Activated T-helper 17 cell treated with anti-CD3 and anti-CD28 coated beads, Interleukin-2, amount 50 U/mL, for 72 hours (primary cell): ENCODE results near the gene TRIM58. TPM values are rescaled to one million over a fixed set of nuclear protein-coding genes. Genes with fewer than 3 reads are reported as not detected.

ENCODE experiments used
- ATAC-seq: fragments of 150-1000 bp; cut with Tn5 transposase; replicated peaks from 2 replicates; pipeline ENCODE4 v1.10.0; 2021; ENCODE audit warnings: mild to moderate bottlenecking, moderate library complexity
- H3K27ac Mint-ChIP-seq: one replicate; pipeline ENCODE4 v1.8.0; 2022; ENCODE audit warnings: mixed read lengths
- H3K27me3 Mint-ChIP-seq: one replicate; pipeline ENCODE4 v1.8.0; 2022; ENCODE audit warnings: mixed read lengths
- H3K36me3 Mint-ChIP-seq: one replicate; pipeline ENCODE4 v1.8.0; 2022; ENCODE audit warnings: low read depth, mild to moderate bottlenecking, mixed read lengths
- H3K4me1 Mint-ChIP-seq: one replicate; pipeline ENCODE4 v1.8.0; 2022; ENCODE audit warnings: mixed read lengths
- H3K4me3 Mint-ChIP-seq: one replicate; pipeline ENCODE4 v1.8.0; 2022; ENCODE audit warnings: mild to moderate bottlenecking, mixed read lengths
- H3K9me3 Mint-ChIP-seq: one replicate; pipeline ENCODE4 v1.8.0; 2022; ENCODE audit warnings: mixed read lengths
- total RNA-seq, 2 donors: library from RNA; stranded (reverse); gene quantifications; one replicate each; pipeline ENCODE4 v1.2.3, GENCODE V29; 2022

The TRIM58 gene
- total RNA-seq, 2 donors from 2014 or later = 0.13 to 0.19 TPM

- Mint-ChIP-seq H3K4me1 (peaks cover 14% of the 10 kb centered on the region), H3K4me3 (no peak overlapping the region), H3K36me3 (no peaks in the 10 kb centered on the region), H3K27ac (no peak overlapping the region), H3K27me3 (no peaks in the 10 kb centered on the region), H3K9me3 (peaks cover 5% of the 10 kb centered on the region)
- ATAC-seq = no peak
These were observed 51.8 kb downstream of the TRIM58 start for GRCh38 chr1:247908766-247909165.

GRCh38 chr1:247913786-247914185 lies 56.8 kb downstream of the TRIM58 start:
- H3K27ac Mint-ChIP-seq = no peak overlapping the region
- no peak for ATAC-seq
- no peaks in the 10 kb centered on the region for H3K36me3 Mint-ChIP-seq
- H3K4me1 Mint-ChIP-seq = no peaks in the 10 kb centered on the region
- H3K27me3 Mint-ChIP-seq = peaks cover 8% of the 10 kb centered on the region
- H3K9me3 Mint-ChIP-seq = no peaks in the 10 kb centered on the region
- H3K4me3 Mint-ChIP-seq = no peak overlapping the region

DNA sequence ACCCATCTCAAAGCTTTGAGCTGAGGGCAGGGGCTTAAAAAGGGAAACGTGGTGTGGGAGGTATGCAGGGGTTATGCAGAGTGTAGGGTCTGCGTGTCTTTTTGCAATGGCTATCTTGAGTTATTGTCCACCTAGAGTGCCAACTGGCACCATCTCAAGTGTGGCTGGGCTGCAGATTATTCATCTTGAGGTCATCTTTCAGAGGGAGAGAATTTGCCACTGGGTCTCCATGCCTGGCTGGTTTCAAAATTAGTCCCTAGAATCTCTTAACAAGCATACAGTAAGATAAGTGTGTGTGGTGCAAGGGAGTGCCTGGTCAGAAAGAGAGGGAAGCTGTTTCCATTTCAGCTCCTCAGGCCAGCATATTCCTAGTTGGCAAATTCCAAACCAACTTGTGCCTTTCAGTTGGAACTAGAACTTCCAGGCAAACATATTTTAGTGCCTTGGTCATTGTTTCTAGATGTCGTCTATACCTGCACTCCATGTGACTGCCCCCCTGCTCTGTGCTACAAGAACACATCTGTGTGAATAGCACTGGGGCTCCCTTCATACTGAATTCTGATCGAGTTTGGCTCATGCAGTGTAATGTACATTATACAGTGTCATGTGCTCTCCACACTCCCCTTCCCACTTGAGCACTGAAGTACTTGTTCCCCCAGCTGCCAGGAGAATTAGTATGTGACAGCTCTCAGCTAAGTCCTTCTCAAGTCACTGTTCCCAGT lies 58.1 kb downstream of the TRIM58 start:
- peaks cover 8% of the 10 kb centered on the region for H3K27me3 Mint-ChIP-seq
- no peaks in the 10 kb centered on the region for H3K9me3 Mint-ChIP-seq
- H3K27ac Mint-ChIP-seq = no peak overlapping the region
- H3K4me1 Mint-ChIP-seq = no peaks in the 10 kb centered on the region
- ATAC-seq = no peak
- H3K36me3 Mint-ChIP-seq = no peaks in the 10 kb centered on the region
- no peak overlapping the region for H3K4me3 Mint-ChIP-seq

DNA sequence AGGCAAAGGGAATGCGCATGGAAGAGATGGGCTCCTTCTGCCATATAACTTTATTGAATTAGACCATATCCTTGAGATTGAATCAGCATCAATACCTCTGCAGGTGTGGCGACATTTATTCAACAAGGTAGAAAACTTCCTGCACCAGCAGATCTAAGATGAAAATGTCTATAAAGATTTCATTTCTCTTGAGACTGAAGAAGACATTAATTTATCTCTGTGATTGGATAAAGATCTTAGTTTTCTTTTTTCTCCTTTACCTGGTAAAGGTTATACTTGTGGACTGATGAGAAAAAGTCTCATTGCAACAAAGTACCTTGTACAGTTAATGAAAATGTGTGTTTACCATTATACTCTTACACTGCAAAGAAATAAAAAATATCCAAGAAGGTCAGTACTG lies 63.0 kb downstream of the TRIM58 start, which contains the start of gene OR2T8:
Gene OR2T8 (plus strand): TSS at position 301 of the 400 bp plus-strand sequence. CDS start 766 bp downstream, outside the sequence.
- peaks cover 10% of the 10 kb centered on the region for H3K27me3 Mint-ChIP-seq
- no peaks in the 10 kb centered on the region for H3K36me3 Mint-ChIP-seq
- H3K4me1 Mint-ChIP-seq = no peaks in the 10 kb centered on the region
- H3K9me3 Mint-ChIP-seq = no peaks in the 10 kb centered on the region
- no peak within 1 kb of the TSS for H3K27ac Mint-ChIP-seq
- H3K4me3 Mint-ChIP-seq = no peak within 1 kb of the TSS
- no peak for ATAC-seq

GRCh38 chr1:247923941-247924340 lies 67.0 kb downstream of the TRIM58 start:
- H3K4me1 Mint-ChIP-seq = no peaks in the 10 kb centered on the region
- no peaks in the 10 kb centered on the region for H3K9me3 Mint-ChIP-seq
- peaks cover 4% of the 10 kb centered on the region for H3K27me3 Mint-ChIP-seq
- no peak overlapping the region for H3K4me3 Mint-ChIP-seq
- no peak for ATAC-seq
- H3K27ac Mint-ChIP-seq = no peak overlapping the region
- no peaks in the 10 kb centered on the region for H3K36me3 Mint-ChIP-seq

GRCh38 chr1:247924868-247925267 lies 67.9 kb downstream of the TRIM58 start, which contains the start of gene OR2AJ1:
TSS of gene OR2AJ1 (plus strand) at chr1:247924889. CDS start at chr1:247933769, 8,880 bp downstream.
- H3K4me1 Mint-ChIP-seq = no peaks in the 10 kb centered on the region
- H3K27me3 Mint-ChIP-seq = peaks cover 4% of the 10 kb centered on the region
- no peak within 1 kb of the TSS for H3K4me3 Mint-ChIP-seq
- H3K36me3 Mint-ChIP-seq = no peaks in the 10 kb centered on the region
- no peak within 1 kb of the TSS for H3K27ac Mint-ChIP-seq
- H3K9me3 Mint-ChIP-seq = no peaks in the 10 kb centered on the region
- ATAC-seq = no peak

Other genes with a start within 250 kb of the TRIM58 start
- gene OR13G1, start 177.4 kb upstream of the TRIM58 start, total RNA-seq = not detected
- not detected for gene OR6F1, start 140.5 kb upstream of the TRIM58 start, total RNA-seq
- gene OR14K1, start 118.6 kb upstream of the TRIM58 start, total RNA-seq = not detected
- not detected for gene OR14A2, start 109.0 kb upstream of the TRIM58 start, total RNA-seq
- not detected for gene OR1C1, start 96.6 kb upstream of the TRIM58 start, total RNA-seq
- gene OR14A16, start 33.1 kb upstream of the TRIM58 start, total RNA-seq = not detected
- not detected for gene OR11L1, start 15.3 kb upstream of the TRIM58 start, total RNA-seq
- not detected for gene OR2W3, start 38.4 kb downstream of the TRIM58 start, total RNA-seq
- not detected for gene OR2T8, start 63.1 kb downstream of the TRIM58 start, total RNA-seq
- gene OR2AJ1, start 67.7 kb downstream of the TRIM58 start, total RNA-seq = not detected
- not detected for gene OR2L8, start 91.7 kb downstream of the TRIM58 start, total RNA-seq
- gene OR2AK2, start 108.0 kb downstream of the TRIM58 start, total RNA-seq = under 1 TPM in 1 of 2 donors, not detected in 1; 0.26 TPM
- under 1 TPM in 1 of 2 donors, not detected in 1; 0.09 TPM for gene OR2L5, start 156.5 kb downstream of the TRIM58 start, total RNA-seq
- gene OR2L2, start 172.9 kb downstream of the TRIM58 start, total RNA-seq = under 1 TPM; 0.11 TPM
- gene OR2L3, start 189.6 kb downstream of the TRIM58 start, total RNA-seq = not detected
- not detected for gene OR2L13, start 238.0 kb downstream of the TRIM58 start, total RNA-seq